HL-60 (cell line): ENCODE data around the gene TFR2.

ENCODE experiments used
- GABPA ChIP-seq: IDR thresholded peaks from 2 replicates; pipeline ENCODE4 v1.6.1; 2012; ENCODE audit warnings: low read depth
- POLR2AphosphoS5 ChIP-seq: IDR thresholded peaks from 2 replicates; pipeline ENCODE4 v1.6.1; 2012; ENCODE audit warnings: low read depth
- SPI1 ChIP-seq: IDR thresholded peaks from 2 replicates; pipeline ENCODE4 v1.6.1; 2012; ENCODE audit warnings: low read depth, mild to moderate bottlenecking, borderline replicate concordance
- TF ChIP-seq, protein P1 (sequence below): IDR thresholded peaks from one replicate; pipeline ENCODE4 v1.5.1; 2011; ENCODE audit warnings: low read length, control low read depth, inconsistent platforms; ENCODE audit not compliant: insufficient read depth
- TF ChIP-seq, protein P2 (sequence below): IDR thresholded peaks from 2 replicates; pipeline ENCODE4 v1.6.1; 2012; ENCODE audit warnings: low read depth; ENCODE audit not compliant: insufficient replicate concordance

DNA sequence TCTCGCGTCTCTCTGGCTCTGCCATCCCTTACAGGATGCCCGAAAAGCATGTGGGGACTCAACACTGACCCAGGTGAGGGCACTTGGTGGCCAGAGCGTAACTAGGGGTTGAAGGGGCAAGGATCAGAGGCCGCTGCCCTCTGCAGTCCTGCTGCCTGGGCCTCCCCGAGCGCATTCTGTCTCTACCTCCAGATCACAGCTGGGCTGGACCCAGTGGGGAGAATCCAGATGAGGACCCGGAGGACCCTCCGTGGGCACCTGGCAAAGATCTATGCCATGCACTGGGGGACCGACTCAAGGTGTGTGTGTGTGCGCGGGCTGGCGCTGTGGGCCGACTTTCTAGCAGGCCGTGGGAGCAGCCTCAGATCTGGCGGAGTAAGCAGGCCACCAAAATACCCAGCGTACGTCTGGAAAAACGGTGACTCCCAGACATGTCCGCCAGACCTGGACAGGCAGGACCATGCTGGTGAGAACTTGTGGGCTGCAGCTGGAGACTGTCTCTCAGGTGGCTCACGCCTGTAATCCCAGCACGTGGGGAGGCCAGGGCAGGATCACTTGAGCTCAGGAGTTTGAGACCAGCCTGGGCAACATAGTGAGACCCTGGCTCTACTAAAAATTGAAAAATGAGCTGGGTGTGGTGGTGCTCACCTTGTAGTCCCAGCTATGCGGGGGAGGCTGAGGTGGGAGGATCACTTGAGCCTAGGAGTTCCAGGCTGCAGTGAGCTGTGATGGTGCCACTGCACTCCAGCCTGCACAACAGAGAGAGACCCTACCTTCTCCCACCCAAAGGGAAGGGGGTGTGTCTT, 35.4 kb upstream of the TFR2 start:
- TF ChIP-seq, protein P1, sequence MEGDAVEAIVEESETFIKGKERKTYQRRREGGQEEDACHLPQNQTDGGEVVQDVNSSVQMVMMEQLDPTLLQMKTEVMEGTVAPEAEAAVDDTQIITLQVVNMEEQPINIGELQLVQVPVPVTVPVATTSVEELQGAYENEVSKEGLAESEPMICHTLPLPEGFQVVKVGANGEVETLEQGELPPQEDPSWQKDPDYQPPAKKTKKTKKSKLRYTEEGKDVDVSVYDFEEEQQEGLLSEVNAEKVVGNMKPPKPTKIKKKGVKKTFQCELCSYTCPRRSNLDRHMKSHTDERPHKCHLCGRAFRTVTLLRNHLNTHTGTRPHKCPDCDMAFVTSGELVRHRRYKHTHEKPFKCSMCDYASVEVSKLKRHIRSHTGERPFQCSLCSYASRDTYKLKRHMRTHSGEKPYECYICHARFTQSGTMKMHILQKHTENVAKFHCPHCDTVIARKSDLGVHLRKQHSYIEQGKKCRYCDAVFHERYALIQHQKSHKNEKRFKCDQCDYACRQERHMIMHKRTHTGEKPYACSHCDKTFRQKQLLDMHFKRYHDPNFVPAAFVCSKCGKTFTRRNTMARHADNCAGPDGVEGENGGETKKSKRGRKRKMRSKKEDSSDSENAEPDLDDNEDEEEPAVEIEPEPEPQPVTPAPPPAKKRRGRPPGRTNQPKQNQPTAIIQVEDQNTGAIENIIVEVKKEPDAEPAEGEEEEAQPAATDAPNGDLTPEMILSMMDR: no peak
- TF ChIP-seq GABPA: no peak
- TF ChIP-seq, protein P2, sequence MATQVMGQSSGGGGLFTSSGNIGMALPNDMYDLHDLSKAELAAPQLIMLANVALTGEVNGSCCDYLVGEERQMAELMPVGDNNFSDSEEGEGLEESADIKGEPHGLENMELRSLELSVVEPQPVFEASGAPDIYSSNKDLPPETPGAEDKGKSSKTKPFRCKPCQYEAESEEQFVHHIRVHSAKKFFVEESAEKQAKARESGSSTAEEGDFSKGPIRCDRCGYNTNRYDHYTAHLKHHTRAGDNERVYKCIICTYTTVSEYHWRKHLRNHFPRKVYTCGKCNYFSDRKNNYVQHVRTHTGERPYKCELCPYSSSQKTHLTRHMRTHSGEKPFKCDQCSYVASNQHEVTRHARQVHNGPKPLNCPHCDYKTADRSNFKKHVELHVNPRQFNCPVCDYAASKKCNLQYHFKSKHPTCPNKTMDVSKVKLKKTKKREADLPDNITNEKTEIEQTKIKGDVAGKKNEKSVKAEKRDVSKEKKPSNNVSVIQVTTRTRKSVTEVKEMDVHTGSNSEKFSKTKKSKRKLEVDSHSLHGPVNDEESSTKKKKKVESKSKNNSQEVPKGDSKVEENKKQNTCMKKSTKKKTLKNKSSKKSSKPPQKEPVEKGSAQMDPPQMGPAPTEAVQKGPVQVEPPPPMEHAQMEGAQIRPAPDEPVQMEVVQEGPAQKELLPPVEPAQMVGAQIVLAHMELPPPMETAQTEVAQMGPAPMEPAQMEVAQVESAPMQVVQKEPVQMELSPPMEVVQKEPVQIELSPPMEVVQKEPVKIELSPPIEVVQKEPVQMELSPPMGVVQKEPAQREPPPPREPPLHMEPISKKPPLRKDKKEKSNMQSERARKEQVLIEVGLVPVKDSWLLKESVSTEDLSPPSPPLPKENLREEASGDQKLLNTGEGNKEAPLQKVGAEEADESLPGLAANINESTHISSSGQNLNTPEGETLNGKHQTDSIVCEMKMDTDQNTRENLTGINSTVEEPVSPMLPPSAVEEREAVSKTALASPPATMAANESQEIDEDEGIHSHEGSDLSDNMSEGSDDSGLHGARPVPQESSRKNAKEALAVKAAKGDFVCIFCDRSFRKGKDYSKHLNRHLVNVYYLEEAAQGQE: no peak
- no peak for TF ChIP-seq POLR2AphosphoS5
- TF ChIP-seq SPI1: no peak
